ENCODE measurements around the gene HIGD2B. TPM values are rescaled to one million over a fixed set of nuclear protein-coding genes. Genes with fewer than 3 reads are reported as not detected.
A peak's percentile ranks its signal among the peaks of the same experiment; 100 is the strongest.
"Not testable (repeated sequence)": the region's sequence is repeated elsewhere in the genome, so short reads cannot be mapped to it uniquely, and the experiment has no call there.

Gene HIGD2B
- total and polyA plus RNA-seq, 8 donors: 0.24 TPM; not detected in 7

DNA sequence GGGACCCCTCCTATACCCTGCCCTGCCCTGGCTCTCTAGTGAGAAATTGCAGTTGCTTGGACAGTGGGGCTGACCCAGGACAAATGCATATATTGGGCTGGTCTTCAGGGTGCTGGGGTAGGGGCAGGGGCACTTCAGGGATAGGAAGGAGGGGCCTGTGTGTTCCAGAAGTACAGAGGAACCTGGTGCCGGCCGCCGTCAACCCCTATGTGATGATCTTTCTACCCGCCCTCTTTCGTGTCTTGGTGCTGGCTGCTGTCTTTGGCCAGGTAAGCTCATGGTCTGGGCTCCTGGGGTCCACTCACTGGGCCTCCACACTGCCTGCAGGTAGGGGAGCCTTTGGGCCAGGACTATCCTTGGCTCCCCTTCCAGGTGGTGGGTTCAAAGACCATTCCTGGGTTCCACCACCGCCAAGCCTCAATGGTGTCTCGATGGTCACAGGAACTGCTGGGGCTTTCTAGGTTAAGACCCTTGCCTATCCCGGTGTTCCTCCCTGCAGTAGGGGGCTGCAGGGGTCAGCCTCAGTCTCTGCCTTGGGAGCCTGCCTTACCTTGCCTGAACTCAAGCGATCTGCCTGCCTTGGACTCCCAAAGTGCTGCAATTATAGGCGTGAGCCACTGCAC is 37.2 kb downstream of the HIGD2B start:
- intact Hi-C loops (cut with DNase I); ATAC-seq; H3K4me3 ChIP-seq; H3K4me1 ChIP-seq; H3K27me3 ChIP-seq; H3K9me3 ChIP-seq; H3K36me3 ChIP-seq; H3K27ac ChIP-seq: not testable (repeated sequence)
- DNase-seq: peak in 1 of 4 donors; percentile 67

DNA sequence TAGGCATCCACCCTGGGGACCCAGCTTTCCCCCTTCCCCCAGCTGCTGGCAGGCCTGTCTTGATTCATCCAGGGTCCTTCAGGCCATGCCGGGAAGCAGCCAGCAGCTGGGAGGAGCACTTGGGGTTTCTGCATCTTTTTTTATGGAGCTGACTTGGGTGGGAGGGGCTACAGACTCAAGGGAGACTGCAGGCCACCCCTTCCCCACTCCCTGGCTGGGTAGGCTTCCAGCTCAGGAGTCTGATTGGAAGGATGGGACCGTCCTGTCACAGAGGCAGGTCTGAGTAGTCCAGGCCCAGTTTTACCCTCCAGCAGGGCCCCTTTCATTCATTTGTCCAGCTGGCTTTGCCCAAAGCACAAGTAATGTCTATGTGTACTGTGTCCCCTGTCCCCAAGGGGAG is 43.7 kb downstream of the HIGD2B start:
- intact Hi-C loops (cut with DNase I); ATAC-seq: not testable (repeated sequence)

DNA sequence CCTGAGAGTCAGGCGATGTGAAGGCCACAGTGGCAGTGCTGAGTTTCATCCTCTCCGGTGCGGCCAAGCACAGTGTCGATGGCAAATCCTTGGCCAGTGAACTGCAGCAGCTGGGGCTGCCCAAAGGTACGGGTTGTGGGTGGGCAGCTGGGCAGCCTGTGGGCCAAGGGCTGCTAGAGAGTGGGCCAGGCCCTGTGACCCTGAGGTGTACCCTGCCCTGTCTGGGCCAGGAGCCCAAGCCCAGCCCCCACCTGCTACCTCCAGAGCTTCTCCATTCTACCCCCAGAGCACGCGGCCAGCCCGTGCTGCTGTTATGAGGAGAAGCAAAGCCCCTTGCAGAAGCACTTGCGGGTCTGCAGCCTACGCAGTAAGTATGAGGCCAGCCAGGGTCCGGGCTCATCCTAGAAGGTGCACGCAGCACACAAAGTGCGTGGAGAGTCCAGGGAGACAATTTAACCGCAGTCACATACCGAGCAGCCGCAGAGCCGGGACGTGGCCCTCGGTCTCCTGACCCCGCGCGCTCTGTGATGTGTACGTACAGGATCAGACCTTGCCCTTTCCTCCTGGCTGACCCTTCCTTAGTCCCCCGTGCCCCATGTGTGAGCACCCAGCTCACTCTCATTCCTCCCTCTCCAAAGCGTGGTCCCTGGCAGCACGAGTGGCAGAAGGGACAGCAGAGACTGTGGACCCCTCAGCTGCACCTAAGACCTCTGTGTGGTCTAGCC is 46.1 kb downstream of the HIGD2B start:
- H3K27ac ChIP-seq; ATAC-seq; H3K36me3 ChIP-seq; H3K27me3 ChIP-seq; H3K4me1 ChIP-seq; H3K4me3 ChIP-seq; DNase-seq; intact Hi-C loops (cut with DNase I); H3K9me3 ChIP-seq: not testable (repeated sequence)

More for the DNA sequence above, 43.7 kb downstream of the HIGD2B start:
- not testable (repeated sequence) for H3K36me3 ChIP-seq, H3K4me3 ChIP-seq, H3K27me3 ChIP-seq, H3K27ac ChIP-seq, H3K9me3 ChIP-seq, DNase-seq, H3K4me1 ChIP-seq

DNA sequence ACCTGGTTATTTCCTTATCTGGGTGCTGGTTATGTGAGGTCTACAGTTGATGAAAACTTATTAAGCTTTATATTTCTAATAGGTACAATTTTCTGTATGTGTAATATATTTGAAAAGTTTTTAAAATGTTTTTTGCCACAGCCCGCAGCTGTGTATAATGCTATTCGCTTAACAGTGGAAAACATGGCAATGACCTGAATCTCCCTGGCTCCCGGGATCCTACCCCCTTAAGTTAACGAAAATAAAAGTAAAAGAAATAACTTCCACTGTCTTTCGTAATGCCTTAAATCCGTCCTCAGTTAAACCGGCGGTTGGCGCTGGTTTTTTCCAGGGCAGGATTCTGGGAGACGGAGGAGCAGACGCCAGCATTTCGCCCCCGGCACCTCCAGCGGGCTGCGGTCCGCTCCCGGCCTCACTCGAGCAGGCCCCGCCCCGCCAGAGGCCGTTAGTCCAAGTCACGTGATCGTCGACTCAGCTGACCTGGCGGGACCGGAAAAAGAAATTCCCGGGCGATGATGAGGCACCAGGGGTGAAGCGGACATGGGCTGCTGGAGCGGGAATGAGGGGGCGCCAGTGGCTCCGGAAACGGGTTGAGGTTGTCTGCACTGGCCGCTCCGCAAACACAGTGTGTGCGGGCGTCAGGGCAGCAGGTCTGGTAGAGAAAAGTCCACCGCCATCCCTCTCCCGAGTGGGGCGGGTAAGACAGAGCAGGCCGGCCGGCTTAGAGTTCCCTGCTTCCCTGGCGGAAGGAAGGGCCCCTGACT is 49.3 kb downstream of the HIGD2B start:
- H3K27me3 ChIP-seq; H3K9me3 ChIP-seq; H3K27ac ChIP-seq; H3K36me3 ChIP-seq; H3K4me1 ChIP-seq; intact Hi-C loops (cut with DNase I): not testable (repeated sequence)
- peak; percentile 36 to 92 (median 77) for DNase-seq
- peak; percentile 94 for ATAC-seq
- H3K4me3 ChIP-seq: peak overlapping the region; percentile 11 to 33

DNA sequence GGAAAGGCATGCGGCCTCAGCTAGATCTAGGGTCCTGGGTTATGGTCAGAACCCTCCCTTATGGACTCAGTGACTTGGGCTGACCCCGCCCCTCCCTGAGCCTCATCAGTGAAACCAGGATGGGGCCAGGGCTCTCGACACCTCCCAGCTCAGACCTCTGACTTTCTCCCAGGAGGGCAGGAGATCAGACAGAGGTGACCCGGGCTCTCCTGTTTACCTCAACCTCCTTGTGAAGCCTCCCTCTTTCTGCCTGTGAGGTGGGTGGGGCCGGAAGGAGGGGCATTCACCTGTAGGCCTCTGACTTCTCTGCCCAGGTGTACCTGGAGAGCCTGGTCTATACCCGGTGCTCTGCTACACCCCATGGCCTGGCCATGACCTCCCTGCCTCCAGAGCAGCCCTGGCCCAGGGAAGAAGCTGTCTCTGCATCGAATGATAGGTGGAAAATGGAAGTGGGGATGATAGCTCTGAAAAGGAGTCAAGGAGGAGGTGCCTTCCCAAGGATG is 56.9 kb downstream of the HIGD2B start:
- H3K4me1 ChIP-seq; H3K27me3 ChIP-seq; H3K27ac ChIP-seq; ATAC-seq; H3K4me3 ChIP-seq; DNase-seq; H3K36me3 ChIP-seq; H3K9me3 ChIP-seq; intact Hi-C loops (cut with DNase I): not testable (repeated sequence)

DNA sequence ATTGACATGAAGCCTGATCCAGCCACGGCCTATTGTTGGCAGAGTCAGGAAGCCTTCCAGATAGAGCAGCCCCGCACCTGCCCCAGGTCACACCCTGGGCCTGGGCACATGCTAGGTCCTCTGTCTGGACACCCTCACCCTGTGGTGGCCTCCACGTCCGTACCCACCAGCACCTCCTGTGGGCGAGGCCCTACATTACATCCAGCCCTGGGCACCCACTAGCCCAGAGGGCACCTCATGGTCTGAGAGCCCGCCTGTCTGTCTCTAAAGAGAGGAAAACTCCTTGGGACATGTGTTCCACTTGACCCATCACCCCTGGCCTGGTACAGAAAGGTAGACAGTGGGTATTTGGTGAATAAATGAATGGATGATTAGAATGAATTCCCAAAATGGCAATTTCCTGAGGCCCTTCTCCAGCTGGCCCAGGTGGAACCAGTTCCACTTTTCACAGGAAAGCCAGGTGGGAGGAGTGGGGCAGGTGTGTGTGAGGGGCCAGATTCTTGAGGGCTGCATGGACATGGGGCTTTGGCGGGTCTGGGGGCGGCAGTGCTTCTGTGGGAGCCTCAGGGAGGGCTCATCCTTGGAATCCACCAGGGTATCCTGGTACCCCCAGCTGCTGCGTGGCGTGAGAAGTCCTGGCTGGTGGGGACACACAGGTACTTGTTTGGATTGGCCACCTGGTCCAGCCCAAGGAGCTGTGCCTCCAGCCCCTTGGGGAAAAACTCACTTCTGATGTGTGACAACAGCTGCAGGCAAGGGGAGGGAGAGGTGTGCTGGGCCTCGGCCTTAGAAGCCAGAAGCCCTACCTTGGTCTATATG is 57.5 kb downstream of the HIGD2B start:
- intact Hi-C loops (cut with DNase I): not testable (repeated sequence)

DNA sequence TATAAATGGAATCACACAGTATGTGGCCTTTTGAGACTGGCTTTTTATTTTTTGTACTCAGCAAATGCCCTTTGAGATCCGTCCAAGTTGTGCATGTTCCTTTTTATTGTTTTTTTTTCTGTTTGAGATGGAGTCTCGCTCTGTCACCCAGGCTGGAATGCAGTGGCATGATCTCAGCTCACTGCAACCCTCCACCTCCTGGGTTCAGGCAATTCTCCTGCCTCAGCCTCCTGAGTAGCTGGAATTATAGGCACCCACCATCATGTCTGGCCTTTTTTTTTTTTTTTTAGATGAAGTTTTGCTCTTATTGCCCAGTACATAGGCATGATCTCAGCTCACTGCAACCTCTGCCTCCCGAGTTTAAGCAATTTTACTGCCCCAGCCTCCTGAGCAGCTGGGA is 59.8 kb downstream of the HIGD2B start:
- H3K27ac ChIP-seq; DNase-seq; H3K9me3 ChIP-seq; H3K36me3 ChIP-seq; H3K4me3 ChIP-seq; intact Hi-C loops (cut with DNase I); H3K4me1 ChIP-seq; H3K27me3 ChIP-seq; ATAC-seq: not testable (repeated sequence)

More for the DNA sequence above, 57.5 kb downstream of the HIGD2B start:
- H3K4me3 ChIP-seq, ATAC-seq, H3K27ac ChIP-seq, H3K9me3 ChIP-seq, DNase-seq, H3K27me3 ChIP-seq, H3K36me3 ChIP-seq, H3K4me1 ChIP-seq: not testable (repeated sequence)

Other genes starting within 250 kb of the HIGD2B start
- 100 to 1,000 TPM; 136 to 163 TPM for gene ARIH1, start 211.9 kb downstream of the HIGD2B start, total RNA-seq
- gene ARIH1, start 211.9 kb downstream of the HIGD2B start, polyA plus RNA-seq (ENCODE audit: insufficient read length in 6 of 6): 100 to 1,000 TPM; 189 to 225 (median 198) TPM
- gene GOLGA6B, start 31.5 kb downstream of the HIGD2B start, total RNA-seq: not detected
- gene GOLGA6B, start 31.5 kb downstream of the HIGD2B start, polyA plus RNA-seq (ENCODE audit: insufficient read length in 6 of 6): 1 to 10 TPM in 3 of 6 donors, under 1 TPM in 1, not detected in 2; 0.13 to 5.4 (median 2.9) TPM
- 10 to 100 TPM; 16.7 to 19.5 TPM for gene BBS4, start within 50 bp of the HIGD2B start, total RNA-seq
- 10 to 100 TPM; 41.7 to 63.4 (median 49.3) TPM for gene BBS4, start within 50 bp of the HIGD2B start, polyA plus RNA-seq (ENCODE audit: insufficient read length in 6 of 6)
- 10 to 100 TPM; 54.8 to 89.6 TPM for gene ADPGK, start 97.6 kb upstream of the HIGD2B start, total RNA-seq
- gene ADPGK, start 97.6 kb upstream of the HIGD2B start, polyA plus RNA-seq (ENCODE audit: insufficient read length in 6 of 6): 10 to 100 TPM; 65.8 to 84.2 (median 75.0) TPM